Astrocyte of the spinal cord (primary cell): ENCODE measurements around the gene SLC44A1.
A peak's percentile ranks its signal among the peaks of the same experiment; 100 is the strongest.

Experiments
- DNase-seq: peaks from one replicate; pipeline ENCODE4 v3.0.0; 2011; ENCODE audit warnings: low read depth, low spot score
- H3K4me3 ChIP-seq: 2 replicates; pipeline ENCODE4 v1.5.1; 2011; ENCODE audit warnings: low read depth, mild to moderate bottlenecking, low read length, moderate library complexity
- in situ Hi-C: cut with HindIII; loops from 2 replicates; pipeline ENCODE4 v1.10.0; 2017; ENCODE audit warnings: low sequenced_read_pairs
- TF ChIP-seq, protein P1 (sequence below): IDR thresholded peaks from 2 replicates; pipeline ENCODE4 v1.5.1; 2012; ENCODE audit warnings: low read depth, mild to moderate bottlenecking, low read length, inconsistent platforms

Gene SLC44A1

DNA sequence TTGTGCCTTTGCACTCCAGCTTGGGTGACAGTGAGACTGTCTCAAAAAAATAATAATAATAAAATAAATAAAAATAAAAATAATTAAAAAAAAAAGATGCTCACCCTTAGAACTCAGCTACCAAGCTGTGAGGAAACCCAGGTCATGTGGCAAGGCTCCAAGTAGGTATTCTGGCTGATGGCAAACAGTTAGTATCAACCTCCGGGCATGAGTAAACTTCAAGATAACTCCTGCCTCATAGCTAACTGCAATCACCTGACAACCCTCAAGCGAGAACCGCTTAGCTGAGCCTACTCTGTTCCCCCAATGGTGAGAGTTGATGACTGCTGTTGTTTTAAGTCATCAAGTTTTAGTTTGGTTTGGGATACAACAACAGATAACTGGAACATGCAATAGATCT, 6.1 kb upstream of the SLC44A1 start:
- no peak for DNase-seq
- in situ Hi-C loops = no loop called here
- TF ChIP-seq, protein P1, sequence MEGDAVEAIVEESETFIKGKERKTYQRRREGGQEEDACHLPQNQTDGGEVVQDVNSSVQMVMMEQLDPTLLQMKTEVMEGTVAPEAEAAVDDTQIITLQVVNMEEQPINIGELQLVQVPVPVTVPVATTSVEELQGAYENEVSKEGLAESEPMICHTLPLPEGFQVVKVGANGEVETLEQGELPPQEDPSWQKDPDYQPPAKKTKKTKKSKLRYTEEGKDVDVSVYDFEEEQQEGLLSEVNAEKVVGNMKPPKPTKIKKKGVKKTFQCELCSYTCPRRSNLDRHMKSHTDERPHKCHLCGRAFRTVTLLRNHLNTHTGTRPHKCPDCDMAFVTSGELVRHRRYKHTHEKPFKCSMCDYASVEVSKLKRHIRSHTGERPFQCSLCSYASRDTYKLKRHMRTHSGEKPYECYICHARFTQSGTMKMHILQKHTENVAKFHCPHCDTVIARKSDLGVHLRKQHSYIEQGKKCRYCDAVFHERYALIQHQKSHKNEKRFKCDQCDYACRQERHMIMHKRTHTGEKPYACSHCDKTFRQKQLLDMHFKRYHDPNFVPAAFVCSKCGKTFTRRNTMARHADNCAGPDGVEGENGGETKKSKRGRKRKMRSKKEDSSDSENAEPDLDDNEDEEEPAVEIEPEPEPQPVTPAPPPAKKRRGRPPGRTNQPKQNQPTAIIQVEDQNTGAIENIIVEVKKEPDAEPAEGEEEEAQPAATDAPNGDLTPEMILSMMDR = no peak
- H3K4me3 ChIP-seq = no peak overlapping the region

DNA sequence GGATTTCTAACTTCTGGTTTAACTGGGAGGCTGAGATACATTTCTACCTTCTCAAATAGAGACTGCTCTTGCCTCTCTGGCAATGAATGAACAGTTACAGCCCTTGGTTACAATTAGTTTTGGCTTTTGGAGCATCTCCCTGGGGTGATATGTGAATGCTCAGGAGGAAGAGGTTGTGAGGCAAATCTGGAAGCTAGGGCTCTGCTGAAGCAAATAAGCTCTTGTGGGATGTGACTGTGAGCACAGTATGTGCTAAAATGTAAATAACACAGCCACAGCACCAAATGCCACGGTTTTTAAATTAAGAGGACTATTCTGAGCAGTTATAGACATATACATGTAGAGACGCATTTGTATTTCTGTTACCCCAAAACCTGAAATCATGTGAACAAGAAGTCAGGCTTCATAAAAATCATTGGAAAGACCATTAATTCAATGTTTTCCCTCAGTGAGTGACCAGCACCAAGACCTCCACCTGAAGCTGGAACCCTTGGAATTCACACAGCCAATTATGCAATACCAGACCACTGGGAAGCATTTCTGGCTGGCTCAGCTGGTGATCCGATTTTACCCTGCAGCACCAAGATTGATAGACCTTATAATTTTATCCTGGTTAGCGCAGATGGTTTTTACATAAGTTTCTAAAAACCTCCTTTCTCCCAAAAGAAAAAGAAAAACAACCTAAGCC, 3.0 kb upstream of the SLC44A1 start:
- TF ChIP-seq, protein P1 = no peak
- in situ Hi-C loops = no loop called here
- H3K4me3 ChIP-seq = no peak overlapping the region
- no peak for DNase-seq

DNA sequence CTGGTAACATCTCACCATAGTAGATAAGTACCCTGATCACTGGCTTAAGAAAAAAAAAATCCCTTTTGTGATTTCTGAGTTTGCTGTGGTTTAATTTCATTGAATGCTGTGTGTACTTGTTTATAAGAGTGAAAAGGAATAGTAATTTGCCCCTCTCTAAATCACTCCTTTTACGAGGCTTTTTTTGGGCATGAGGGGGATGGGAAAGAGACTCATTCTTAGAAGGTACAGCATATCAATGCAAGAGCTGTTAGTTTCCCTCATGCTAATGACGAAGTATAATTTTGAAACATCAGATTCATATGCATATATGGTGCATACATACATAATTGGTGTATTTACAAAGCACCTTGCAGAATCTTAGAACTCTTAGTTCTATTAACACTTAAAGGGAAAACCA, 2.4 kb upstream of the SLC44A1 start:
- in situ Hi-C loops = no loop called here
- TF ChIP-seq, protein P1 = no peak
- DNase-seq = no peak
- no peak overlapping the region for H3K4me3 ChIP-seq

DNA sequence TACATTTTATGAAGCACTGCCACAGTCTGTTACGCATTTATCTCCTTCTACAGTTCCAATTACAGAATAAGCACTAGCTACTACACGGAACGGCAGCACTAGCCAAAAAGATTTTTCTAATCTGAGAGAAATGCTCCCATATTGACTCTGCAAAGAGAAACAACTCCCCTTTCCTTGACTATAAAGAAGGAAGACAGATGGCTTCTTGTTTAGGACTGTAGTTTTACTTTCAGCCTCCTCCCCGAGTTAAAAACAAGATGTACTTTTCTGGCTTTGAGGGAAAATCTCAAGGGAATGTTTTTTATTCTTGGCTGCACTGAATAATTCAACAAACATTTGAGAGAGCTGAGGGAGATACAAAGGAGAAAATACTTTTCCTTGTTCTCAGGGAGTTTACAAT, 1.9 kb upstream of the SLC44A1 start:
- H3K4me3 ChIP-seq = no peak overlapping the region
- DNase-seq = no peak
- TF ChIP-seq, protein P1 = no peak
- in situ Hi-C loops = no loop called here

DNA sequence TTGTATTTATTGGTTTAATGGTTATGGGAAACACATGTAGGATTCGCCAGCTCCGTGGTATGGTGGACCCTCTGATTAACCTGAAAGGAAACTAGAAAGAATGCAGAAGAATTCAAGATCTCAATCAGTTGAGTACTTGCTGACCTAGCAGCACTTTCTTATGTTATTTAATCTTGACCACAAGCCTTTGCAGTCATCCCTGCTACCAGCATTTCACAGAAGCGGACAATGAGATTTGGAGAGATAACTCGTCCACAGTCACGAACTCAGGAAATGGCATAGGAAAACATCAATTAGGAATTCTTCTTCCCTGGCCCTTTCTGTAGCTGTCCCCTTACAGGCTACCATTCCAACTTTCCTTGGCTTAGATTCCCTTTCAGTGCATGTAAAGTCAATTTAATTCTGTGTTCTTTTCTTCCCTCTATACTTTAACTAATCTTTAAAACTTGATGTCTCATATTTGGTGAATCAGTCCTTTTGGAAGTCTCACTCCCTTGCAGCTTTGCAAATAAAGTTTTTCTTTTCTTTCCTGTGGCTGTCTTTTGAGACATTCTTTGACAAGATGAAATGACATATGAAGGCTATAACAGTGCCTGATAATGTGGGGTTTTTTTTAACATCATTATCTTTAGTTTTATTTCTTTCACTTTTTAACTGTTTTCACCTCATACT, 1.3 kb upstream of the SLC44A1 start:
- DNase-seq = peak; percentile 60
- TF ChIP-seq, protein P1 = no peak
- in situ Hi-C loops = no loop called here
- no peak overlapping the region for H3K4me3 ChIP-seq

DNA sequence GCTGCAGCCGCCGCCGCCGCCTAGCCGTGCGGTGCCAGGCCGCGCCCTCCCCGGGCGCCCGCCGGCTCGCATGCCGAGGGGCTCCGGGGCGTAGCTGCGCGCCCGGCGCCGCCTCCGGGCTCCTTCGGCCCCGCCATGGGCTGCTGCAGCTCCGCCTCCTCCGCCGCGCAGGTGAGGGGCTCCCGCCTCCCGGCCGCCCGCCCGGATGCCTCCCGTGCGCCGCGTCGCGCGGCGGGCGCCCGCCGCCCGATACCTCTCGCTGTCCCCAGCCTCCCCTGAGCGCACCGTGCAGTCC, 230 bp downstream of the SLC44A1 start:
- H3K4me3 ChIP-seq = peak overlapping the region; percentile 78
- TF ChIP-seq, protein P1 = no peak
- in situ Hi-C loops = no loop called here
- no peak for DNase-seq
